Activated CD8-positive, alpha-beta T cell treated with anti-CD3 and anti-CD28 coated beads for 36 hours (primary cell): Measurements from ENCODE around the gene NEK9. TPM values are rescaled to one million over a fixed set of nuclear protein-coding genes. Genes with fewer than 3 reads are reported as not detected.
A peak's percentile ranks its signal among the peaks of the same experiment; 100 is the strongest.

ENCODE experiments used
- ATAC-seq: fragments of 200-7000 bp; cut with Tn5 transposase; one replicate; pipeline ENCODE4 v1.10.0; 2021; ENCODE audit warnings: mild to moderate bottlenecking, moderate library complexity
- CTCF ChIA-PET: fragments of 350-600 bp; sonication (Branson Sonifier 250); formaldehyde crosslinking; loops from one replicate; lab custom pipeline; 2021; ENCODE audit warnings: antibody characterized with exemption; lab: Charles Lee
- POLR2A ChIA-PET: fragments of 350-600 bp; sonication (Branson Sonifier 250); formaldehyde crosslinking; loops from one replicate; lab custom pipeline; 2021; ENCODE audit warnings: antibody characterized with exemption; lab: Charles Lee
- DNase-seq: peaks from one replicate; pipeline ENCODE4 v3.0.0-alpha.2; 2020
- H3K27ac Mint-ChIP-seq: one replicate; pipeline ENCODE4 v1.8.0; 2021; ENCODE audit warnings: mild to moderate bottlenecking, mixed read lengths
- H3K27me3 Mint-ChIP-seq: one replicate; pipeline ENCODE4 v1.8.0; 2021; ENCODE audit warnings: mixed read lengths
- H3K36me3 Mint-ChIP-seq: one replicate; pipeline ENCODE4 v1.8.0; 2021; ENCODE audit warnings: low read depth, mixed read lengths
- H3K4me1 Mint-ChIP-seq: one replicate; pipeline ENCODE4 v1.8.0; 2021; ENCODE audit warnings: low read depth, mixed read lengths
- H3K4me3 Mint-ChIP-seq: one replicate; pipeline ENCODE4 v1.8.0; 2021; ENCODE audit warnings: mild to moderate bottlenecking, moderate library complexity, mixed read lengths
- H3K9me3 Mint-ChIP-seq: one replicate; pipeline ENCODE4 v1.8.0; 2021; ENCODE audit warnings: mixed read lengths
- intact Hi-C: fragments of 100-400 bp; cut with micrococcal nuclease; formaldehyde crosslinking; loops from one replicate; pipeline ENCODE4 v1.10.0; 2022
- total RNA-seq, 2 experiments: library from RNA; stranded (reverse); gene quantifications; one replicate each; pipeline ENCODE4 v1.2.3, GENCODE V29; 2021
- TF ChIP-seq, protein P1 (sequence below): fragments of 200-600 bp; IDR thresholded peaks from one replicate; pipeline ENCODE4 v1.8.0; 2022; ENCODE audit warnings: antibody characterized with exemption, mild to moderate bottlenecking

NEK9 gene
- total RNA-seq, 2 experiments from 2014 or later = 54.9 to 59.5 TPM

DNA sequence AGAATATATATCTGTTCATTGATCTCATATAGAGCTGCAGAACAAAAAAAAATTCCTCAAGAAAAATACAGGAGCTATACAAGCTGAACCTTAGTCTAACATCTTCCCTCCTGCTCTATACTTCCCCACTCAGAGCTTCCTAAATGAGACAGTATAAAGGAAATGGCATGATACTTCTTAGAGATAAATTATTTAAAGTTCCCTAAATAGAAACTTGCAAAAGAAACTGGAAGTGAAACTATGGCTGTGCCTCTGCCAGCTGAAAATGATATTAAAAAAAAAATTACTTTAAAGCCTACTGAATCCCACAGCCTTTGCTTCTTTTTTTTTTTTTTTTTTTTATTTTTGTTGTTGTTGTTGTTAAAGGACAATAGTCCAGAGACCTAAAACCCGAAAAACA, 11.6 kb upstream of the NEK9 start:
- peak overlapping the region; percentile 72 for H3K27ac Mint-ChIP-seq
- H3K9me3 Mint-ChIP-seq = peaks cover 2% of the 10 kb centered on the region
- ChIA-PET POLR2A (interaction anchor here (0.6 to 2.1 kb wide), 2 partner anchors 12 to 1576 kb away, joined by 3 to 8 read pairs; partner anchors contain the start of gene NEK9), CTCF (interaction anchor here (1.0 to 14.6 kb wide), 6 partner anchors 12 to 163 kb away, joined by 3 to 268 read pairs (median 4); no protein-coding TSS in a partner anchor)
- H3K4me1 Mint-ChIP-seq = peaks cover 42% of the 10 kb centered on the region
- peak; percentile 66 for ATAC-seq
- DNase-seq = no peak
- H3K27me3 Mint-ChIP-seq = no peaks in the 10 kb centered on the region
- TF ChIP-seq, protein P1, sequence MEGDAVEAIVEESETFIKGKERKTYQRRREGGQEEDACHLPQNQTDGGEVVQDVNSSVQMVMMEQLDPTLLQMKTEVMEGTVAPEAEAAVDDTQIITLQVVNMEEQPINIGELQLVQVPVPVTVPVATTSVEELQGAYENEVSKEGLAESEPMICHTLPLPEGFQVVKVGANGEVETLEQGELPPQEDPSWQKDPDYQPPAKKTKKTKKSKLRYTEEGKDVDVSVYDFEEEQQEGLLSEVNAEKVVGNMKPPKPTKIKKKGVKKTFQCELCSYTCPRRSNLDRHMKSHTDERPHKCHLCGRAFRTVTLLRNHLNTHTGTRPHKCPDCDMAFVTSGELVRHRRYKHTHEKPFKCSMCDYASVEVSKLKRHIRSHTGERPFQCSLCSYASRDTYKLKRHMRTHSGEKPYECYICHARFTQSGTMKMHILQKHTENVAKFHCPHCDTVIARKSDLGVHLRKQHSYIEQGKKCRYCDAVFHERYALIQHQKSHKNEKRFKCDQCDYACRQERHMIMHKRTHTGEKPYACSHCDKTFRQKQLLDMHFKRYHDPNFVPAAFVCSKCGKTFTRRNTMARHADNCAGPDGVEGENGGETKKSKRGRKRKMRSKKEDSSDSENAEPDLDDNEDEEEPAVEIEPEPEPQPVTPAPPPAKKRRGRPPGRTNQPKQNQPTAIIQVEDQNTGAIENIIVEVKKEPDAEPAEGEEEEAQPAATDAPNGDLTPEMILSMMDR = no peak
- no peak overlapping the region for H3K4me3 Mint-ChIP-seq
- intact Hi-C loops = no loop called here
- peaks cover 28% of the 10 kb centered on the region for H3K36me3 Mint-ChIP-seq

DNA sequence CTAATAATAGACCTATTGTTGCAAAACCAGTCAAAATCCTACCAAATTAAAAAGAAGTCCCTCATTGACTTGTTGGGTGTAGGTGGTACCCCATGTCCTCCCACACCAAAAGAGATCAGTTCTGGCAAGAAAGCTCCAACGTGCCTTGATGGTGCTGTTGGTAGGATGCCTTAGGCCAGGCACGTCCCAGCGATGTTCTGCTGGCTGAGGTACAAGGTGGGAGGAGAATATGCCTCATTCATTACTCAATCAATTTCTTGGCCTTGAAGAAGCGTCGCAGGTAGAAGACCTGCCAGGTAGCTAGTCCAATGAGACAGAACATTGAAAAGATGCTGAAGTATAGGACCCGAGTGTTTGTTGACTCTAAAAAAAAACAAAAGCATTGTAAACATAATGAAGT, 7.8 kb upstream of the NEK9 start:
- ChIA-PET POLR2A (interaction anchor here (1.1 to 1.4 kb wide), 2 partner anchors 9 to 167 kb away, joined by 3 read pairs; no protein-coding TSS in a partner anchor), CTCF (interaction anchor here (0.9 to 14.6 kb wide), 2 partner anchors 9 to 167 kb away, joined by 4 to 268 read pairs; no protein-coding TSS in a partner anchor)
- peaks cover 32% of the 10 kb centered on the region for H3K36me3 Mint-ChIP-seq
- no peaks in the 10 kb centered on the region for H3K27me3 Mint-ChIP-seq
- intact Hi-C loops = no loop called here
- H3K4me3 Mint-ChIP-seq = no peak overlapping the region
- no peak for DNase-seq
- H3K4me1 Mint-ChIP-seq = peaks cover 26% of the 10 kb centered on the region
- TF ChIP-seq, protein P1 = no peak
- no peak for ATAC-seq
- peaks cover 2% of the 10 kb centered on the region for H3K9me3 Mint-ChIP-seq
- peak overlapping the region; percentile 44 for H3K27ac Mint-ChIP-seq

DNA sequence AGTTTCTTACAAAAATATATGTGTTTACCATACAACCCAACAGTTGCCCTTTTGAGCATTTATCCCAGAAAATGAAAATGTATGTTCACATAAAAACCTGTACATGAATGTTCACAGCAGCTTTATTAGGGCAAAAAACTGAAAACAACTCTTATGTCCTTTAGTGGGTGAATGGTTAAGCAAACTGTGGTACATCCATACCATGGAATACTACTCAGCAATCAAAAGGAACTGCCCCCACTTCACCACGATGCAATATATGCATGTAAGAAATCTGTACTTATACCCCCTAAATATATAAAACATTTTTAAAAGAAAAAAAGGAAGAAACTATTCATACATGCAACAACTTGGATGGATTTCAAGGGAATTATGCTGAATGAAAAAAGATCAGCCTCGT, 6.7 kb upstream of the NEK9 start:
- ATAC-seq (no peak), DNase-seq (no peak)
- ChIA-PET POLR2A (interaction anchor here (1.4 kb wide), 1 partner anchor 168 kb away, joined by 3 read pairs; no protein-coding TSS in a partner anchor), CTCF (interaction anchor here (0.9 to 14.6 kb wide), 2 partner anchors 10 to 168 kb away, joined by 4 to 268 read pairs; no protein-coding TSS in a partner anchor)
- Mint-ChIP-seq H3K4me3 (no peak overlapping the region), H3K27me3 (no peaks in the 10 kb centered on the region), H3K9me3 (peaks cover 2% of the 10 kb centered on the region), H3K27ac (no peak overlapping the region), H3K4me1 (peaks cover 20% of the 10 kb centered on the region), H3K36me3 (peaks cover 33% of the 10 kb centered on the region)
- TF ChIP-seq, protein P1 = no peak
- intact Hi-C loops = loop anchor here (2.0 kb wide), 1 partner anchor 161 kb away; no protein-coding TSS in a partner anchor

DNA sequence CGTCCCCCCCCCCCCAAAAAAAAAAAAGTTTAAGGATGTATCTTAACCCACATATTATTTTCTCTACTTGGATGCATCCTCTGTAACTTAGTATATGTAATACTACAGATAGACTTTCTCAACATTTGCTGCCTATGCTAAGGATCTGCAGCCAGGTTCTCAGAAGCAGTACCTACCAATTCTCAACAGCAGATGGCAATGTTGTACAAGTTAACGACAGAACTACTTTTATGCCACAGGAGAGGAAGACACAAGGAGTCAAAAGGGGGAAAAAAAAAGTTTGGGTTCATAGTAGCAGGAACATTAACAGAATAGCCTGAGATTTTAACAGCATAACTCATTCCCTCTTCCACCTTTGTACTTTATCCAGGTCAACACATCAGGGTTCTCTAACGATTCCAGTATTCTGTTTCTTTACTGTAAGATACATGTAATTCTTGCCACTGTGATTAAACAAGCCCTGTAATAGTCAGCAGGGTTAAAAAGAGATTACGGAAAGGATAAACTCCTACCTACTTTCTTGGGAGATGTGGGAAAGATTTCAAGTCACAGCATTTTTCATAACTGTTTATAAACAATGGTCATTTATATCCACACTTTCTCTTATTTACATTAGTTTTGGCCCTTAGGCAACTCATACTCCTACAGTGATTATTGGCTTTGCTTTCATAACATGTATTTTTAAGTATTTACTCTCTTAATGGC, 5.7 kb upstream of the NEK9 start:
- intact Hi-C loops = loop anchor here (2.0 kb wide), 1 partner anchor 162 kb away; no protein-coding TSS in a partner anchor
- H3K9me3 Mint-ChIP-seq = peaks cover 2% of the 10 kb centered on the region
- no peaks in the 10 kb centered on the region for H3K27me3 Mint-ChIP-seq
- H3K27ac Mint-ChIP-seq = peak overlapping the region; percentile 32
- peak; percentile 57 for DNase-seq
- TF ChIP-seq, protein P1 = peak; percentile 72
- peaks cover 34% of the 10 kb centered on the region for H3K36me3 Mint-ChIP-seq
- H3K4me3 Mint-ChIP-seq = no peak overlapping the region
- H3K4me1 Mint-ChIP-seq = peaks cover 19% of the 10 kb centered on the region
- peak; percentile 85 for ATAC-seq
- CTCF ChIA-PET = interaction anchor here (0.6 to 5.4 kb wide), 16 partner anchors 11 to 356 kb away, joined by 3 to 99 read pairs (median 5); no protein-coding TSS in a partner anchor
- POLR2A ChIA-PET = interaction anchor here (1.3 kb wide), 1 partner anchor 162 kb away, joined by 4 read pairs; no protein-coding TSS in a partner anchor
